HepG2 (cell line): ENCODE results near the gene SSBP4. TPM values are rescaled to one million over a fixed set of nuclear protein-coding genes. Genes with fewer than 3 reads are reported as not detected.
A peak's percentile ranks its signal among the peaks of the same experiment; 100 is the strongest.

Source experiments
- ATAC-seq: fragments of 200-7000 bp; cut with Tn5 transposase; 3 replicates; pipeline ENCODE4 v1.9.1; 2020; ENCODE audit warnings: mild to moderate bottlenecking, moderate library complexity
- BruUV-seq: library from RNA; stranded (reverse); fragments of 400-500 nt; replicated peaks from 2 replicates; lab custom pipeline; 2021; lab: Mats Ljungman, UMichigan
- CTCF ChIA-PET: fragments of 300-600 bp; formaldehyde crosslinking; extraction: SDS; loops from one replicate; lab custom pipeline; 2021; ENCODE audit warnings: low total read pairs, inconsistent platforms, low intra/inter-chr PET ratio; lab: Yijun Ruan, JAX
- POLR2A ChIA-PET: fragments of 350-600 bp; sonication (Branson Sonifier 250); formaldehyde crosslinking; loops from one replicate; lab custom pipeline; 2020; ENCODE audit warnings: antibody characterized with exemption, inconsistent platforms; lab: Yijun Ruan, JAX
- DNase-seq: peaks from one replicate; pipeline ENCODE4 v3.0.0-alpha.2; 2015; ENCODE audit warnings: low spot score
- FAIRE-seq: peaks from 3 replicates; lab custom pipeline; 2011; peaks lifted over from hg19 to GRCh38; lab: Jason Lieb, UNC
- H2AFZ ChIP-seq: one replicate; pipeline ENCODE4 v1.6.1; 2011; ENCODE audit warnings: low read length, inconsistent platforms
- H3K27ac ChIP-seq: fragments of 300-600 bp; 3 replicates; pipeline ENCODE4 v1.8.0; 2011; ENCODE audit warnings: mixed run types, mild to moderate bottlenecking, mixed read lengths, low read length, inconsistent platforms; ENCODE audit not compliant: insufficient read depth; ENCODE audit errors: extremely low read length
- H3K27me3 ChIP-seq, 2 experiments: fragments of 200-600 bp in 1 of 2; 2 replicates in 1 of 2; 3 replicates in 1 of 2; pipeline versions ENCODE4 v1.6.0 to v1.8.0; 2011; ENCODE audit warnings: low read length in 2 of 2, mild to moderate bottlenecking in 2 of 2, moderate library complexity in 2 of 2, inconsistent platforms in 1 of 2; ENCODE audit not compliant: insufficient read depth in 2 of 2, control insufficient read depth in 1 of 2
- H3K36me3 ChIP-seq, 2 experiments: fragments of 200-600 bp in 1 of 2; replicated peaks in 1 of 2; 2 replicates in 1 of 2; 3 replicates in 1 of 2; pipeline versions ENCODE4 v1.5.1 to v1.8.0; 2011; ENCODE audit warnings: low read length in 2 of 2, inconsistent platforms in 1 of 2; ENCODE audit not compliant: insufficient read depth in 2 of 2, control insufficient read depth in 1 of 2
- H3K4me1 ChIP-seq: 2 replicates; pipeline ENCODE4 v1.5.1; 2012; ENCODE audit warnings: low read length, inconsistent platforms; ENCODE audit not compliant: insufficient read depth
- H3K4me2 ChIP-seq: 2 replicates; pipeline ENCODE4 v1.6.0; 2011; ENCODE audit warnings: low read depth, low read length, inconsistent platforms
- H3K4me3 ChIP-seq, 3 experiments: fragments of 200-600 bp in 1 of 3; sonication (generic), shearing (Covaris generic) in 1 of 3; replicated peaks in 1 of 3; 2 replicates each; pipeline ENCODE4 v1.5.1; 2011 to 2016; ENCODE audit warnings: low read length in 3 of 3, inconsistent platforms in 2 of 3, low read depth in 2 of 3, mild to moderate bottlenecking in 2 of 3, control low read depth in 1 of 3, mixed read lengths in 1 of 3; ENCODE audit not compliant: insufficient read depth in 1 of 3
- H3K79me2 ChIP-seq: one replicate; pipeline ENCODE4 v1.6.1; 2011; ENCODE audit warnings: low read length, inconsistent platforms; ENCODE audit not compliant: insufficient read depth
- H3K9ac ChIP-seq: 2 replicates; pipeline ENCODE4 v1.6.0; 2011; ENCODE audit warnings: mild to moderate bottlenecking, low read depth, low read length, inconsistent platforms; ENCODE audit not compliant: insufficient read depth
- H3K9me3 ChIP-seq: 2 replicates; pipeline ENCODE4 v1.5.1; 2012; ENCODE audit warnings: mild to moderate bottlenecking, low read length
- H4K20me1 ChIP-seq: 2 replicates; pipeline ENCODE4 v1.6.0; 2011; ENCODE audit warnings: inconsistent platforms, mild to moderate bottlenecking, low read length, moderate library complexity; ENCODE audit not compliant: insufficient read depth
- CENPT ChIP-seq: sonication (generic); formaldehyde crosslinking; IDR thresholded peaks from 2 replicates; pipeline ENCODE4 v1.8.0; 2022; ENCODE audit warnings: low read depth, mild to moderate bottlenecking, moderate library complexity, missing genetic modification reagents
- DNMT1 ChIP-seq: sonication (generic); formaldehyde crosslinking; IDR thresholded peaks from 2 replicates; pipeline ENCODE4 v1.5.1; 2020; ENCODE audit warnings: mild to moderate bottlenecking, missing genetic modification reagents
- EHMT2 ChIP-seq: fragments of 200-600 bp; sonication (generic); IDR thresholded peaks from 2 replicates; pipeline ENCODE4 v1.7.0; 2017; ENCODE audit warnings: antibody characterized with exemption, low read depth, low read length, borderline replicate concordance
- NBN ChIP-seq: fragments of 450-650 bp; conservative IDR thresholded peaks from 2 replicates; pipeline ENCODE4 v1.6.1; 2017
- NFKBIZ ChIP-seq: IDR thresholded peaks from 2 replicates; pipeline ENCODE4 v1.6.1; 2018; ENCODE audit warnings: missing genetic modification reagents, missing compliant biosample characterization
- NFRKB ChIP-seq: fragments of 450-650 bp; IDR thresholded peaks from 2 replicates; pipeline ENCODE4 v1.6.1; 2017
- NKX3-1 ChIP-seq: sonication (generic); formaldehyde crosslinking; IDR thresholded peaks from 2 replicates; pipeline ENCODE4 v1.5.0; 2020; ENCODE audit warnings: missing genetic modification reagents
- NRL ChIP-seq: sonication (generic); formaldehyde crosslinking; IDR thresholded peaks from 2 replicates; pipeline ENCODE4 v1.5.0; 2020; ENCODE audit warnings: missing genetic modification reagents, mild to moderate bottlenecking, moderate library complexity, borderline replicate concordance
- PAF1 ChIP-seq: IDR thresholded peaks from 2 replicates; pipeline ENCODE4 v1.6.1; 2016; ENCODE audit warnings: missing genetic modification reagents, missing compliant biosample characterization
- RARG ChIP-seq: sonication (generic); formaldehyde crosslinking; IDR thresholded peaks from 2 replicates; pipeline ENCODE4 v1.4.0; 2020; ENCODE audit warnings: low read depth, mild to moderate bottlenecking, missing genetic modification reagents
- ZFP36 ChIP-seq: fragments of 150-350 bp; IDR thresholded peaks from 2 replicates; pipeline ENCODE4 v1.6.1; 2018; ENCODE audit warnings: borderline replicate concordance, low read length, low read depth; ENCODE audit not compliant: partially characterized antibody
- ZNF121 ChIP-seq: sonication (generic); formaldehyde crosslinking; IDR thresholded peaks from 2 replicates; pipeline ENCODE4 v1.5.0; 2020; ENCODE audit warnings: mild to moderate bottlenecking, missing genetic modification reagents
- ZNF263 ChIP-seq: sonication (generic); formaldehyde crosslinking; IDR thresholded peaks from 2 replicates; pipeline ENCODE4 v1.4.0; 2020; ENCODE audit warnings: missing genetic modification reagents
- ZNF468 ChIP-seq: sonication (generic); formaldehyde crosslinking; IDR thresholded peaks from 2 replicates; pipeline ENCODE4 v1.8.0; 2022; ENCODE audit warnings: mild to moderate bottlenecking, moderate library complexity, missing genetic modification reagents
- ZNF709 ChIP-seq: sonication (generic); formaldehyde crosslinking; IDR thresholded peaks from 2 replicates; pipeline ENCODE4 v1.5.0; 2020; ENCODE audit warnings: mild to moderate bottlenecking, missing genetic modification reagents
- ZNF75D ChIP-seq: sonication (generic); formaldehyde crosslinking; IDR thresholded peaks from 2 replicates; pipeline ENCODE4 v1.8.1; 2023; ENCODE audit warnings: missing genetic modification reagents, mild to moderate bottlenecking, borderline replicate concordance
- ZNF761 ChIP-seq: sonication (generic); formaldehyde crosslinking; conservative IDR thresholded peaks from 2 replicates; pipeline ENCODE4 v1.4.0; 2020; ENCODE audit warnings: mild to moderate bottlenecking, missing genetic modification reagents
- ZNF766 ChIP-seq: sonication (generic); formaldehyde crosslinking; IDR thresholded peaks from 2 replicates; pipeline ENCODE4 v1.5.0; 2020; ENCODE audit warnings: missing genetic modification reagents, borderline replicate concordance
- ZNF792 ChIP-seq: IDR thresholded peaks from 2 replicates; pipeline ENCODE4 v1.6.1; 2016
- WGBS: methylation state at CpG from one replicate; pipeline ENCODE4 v1.1.6; 2017; ENCODE audit warnings: low lambda C conversion rate; 5-methylcytosine and 5-hydroxymethylcytosine counted together
- in situ Hi-C: cut with HindIII; loops from 2 replicates; pipeline ENCODE4 v1.10.0; 2017; ENCODE audit warnings: low pct_unique_long_range_greater_than_20kb; ENCODE audit not compliant: extremely low pct_ligation_motif_present
- intact Hi-C: fragments of 100-400 bp; cut with micrococcal nuclease; formaldehyde crosslinking; loops from one replicate; pipeline ENCODE4 v1.10.0; 2022; ENCODE audit not compliant: unreplicated experiment
- polyA plus RNA-seq, 8 experiments: library from polyadenylated mRNA; depleted of rRNA in 3 of 8; stranded (reverse) in 7 of 8; unstranded in 1 of 8; fragments of >200 nt; fragmentation: Illumina TruSeq in 4 of 8; extraction: Trizol in 4 of 8; gene quantifications; 2 replicates each; pipeline versions ENCODE4 v1.2.1 to v1.2.3, GENCODE V29; 2011 to 2016; ENCODE audit warnings: low read depth in 4 of 8, missing spikeins in 1 of 8, mixed read lengths in 1 of 8; ENCODE audit not compliant: insufficient read depth in 1 of 8
- total RNA-seq, 5 experiments: library from RNA; depleted of rRNA; stranded (reverse); fragments of >200 nt; fragmentation: Illumina TruSeq; extraction: Trizol; gene quantifications; 2 replicates each; pipeline ENCODE4 v1.2.3, GENCODE V29; 2016; ENCODE audit warnings: low read depth in 1 of 5
- TF ChIP-seq, protein P1 (sequence below): sonication (generic); formaldehyde crosslinking; IDR thresholded peaks from 2 replicates; pipeline ENCODE4 v1.8.0; 2022; ENCODE audit warnings: missing genetic modification reagents, mild to moderate bottlenecking, moderate library complexity, borderline replicate concordance
- TF ChIP-seq, protein P2 (sequence below), 2 experiments: sonication (generic) in 1 of 2; formaldehyde crosslinking in 1 of 2; IDR thresholded peaks; 2 replicates each; pipeline versions ENCODE4 v1.4.0 to v1.6.1; 2018 to 2020; ENCODE audit warnings: missing genetic modification reagents in 2 of 2, borderline replicate concordance in 1 of 2, low read depth in 1 of 2, mild to moderate bottlenecking in 1 of 2, missing biosample characterization in 1 of 2
- TF ChIP-seq, protein P3 (sequence below): IDR thresholded peaks from 2 replicates; pipeline ENCODE4 v1.6.1; 2012; ENCODE audit warnings: inconsistent platforms
- TF ChIP-seq, protein P4 (sequence below): sonication (generic); formaldehyde crosslinking; IDR thresholded peaks from 2 replicates; pipeline ENCODE4 v1.5.0; 2020; ENCODE audit warnings: missing genetic modification reagents, mild to moderate bottlenecking, borderline replicate concordance

Gene SSBP4
- total and polyA plus RNA-seq, 2 of the 13 experiments (the other 11 are each of a cell fraction or from before 2014, with no cell fraction given), result 20.8 to 39.5 TPM

DNA sequence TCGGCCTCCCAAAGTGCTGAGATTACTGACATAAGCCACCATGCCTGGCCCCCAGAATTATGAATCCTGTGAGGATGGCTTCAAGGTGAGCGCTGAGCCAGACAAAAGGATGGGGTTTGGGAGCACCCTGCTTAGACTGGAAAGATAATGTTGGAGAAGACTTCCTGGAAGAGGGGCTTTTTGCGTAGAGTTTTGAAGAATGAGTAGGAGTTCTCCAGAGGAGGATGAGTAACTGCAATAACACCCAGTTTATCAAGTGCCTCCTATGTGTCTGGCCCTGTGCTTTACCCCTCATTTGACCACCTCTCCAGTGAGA lies 33.9 kb upstream of the SSBP4 start:
- BruUV-seq, result TSS peak; percentile 98
- POLR2A ChIA-PET, result interaction anchor here (0.6 to 14.3 kb wide), 30 partner anchors 8 to 1892 kb away, joined by 3 to 514 read pairs (median 7); partner anchors contain the start of genes IQCN, JUND, LSM4 and PGPEP1
- H3K9ac ChIP-seq, result peak overlapping the region; percentile 84
- TF ChIP-seq PAF1 (CRISPR knock-in tag) (0 out of 2 replicates have a peak, but pooled peaks have one; percentile 85), RARG (CRISPR knock-in tag) (no peak), ZFP36 (no peak), CENPT (no peak), ZNF792 (no peak), EHMT2 (no peak), NBN (no peak), ZNF75D (CRISPR knock-in tag) (no peak), ZNF121 (CRISPR knock-in tag) (no peak), NFRKB (no peak), ZNF468 (CRISPR knock-in tag) (no peak), NRL (CRISPR knock-in tag) (no peak), ZNF766 (CRISPR knock-in tag) (no peak), ZNF761 (no peak), NKX3-1 (CRISPR knock-in tag) (no peak), NFKBIZ (CRISPR knock-in tag) (0 out of 2 replicates have a peak, but pooled peaks have one; percentile 51), ZNF263 (CRISPR knock-in tag) (peak; percentile 43; the same call in 1 of the 2 replicates), ZNF709 (CRISPR knock-in tag) (0 out of 2 replicates have a peak, but pooled peaks have one; percentile 16), DNMT1 (CRISPR knock-in tag) (no peak)
- TF ChIP-seq, protein P1, sequence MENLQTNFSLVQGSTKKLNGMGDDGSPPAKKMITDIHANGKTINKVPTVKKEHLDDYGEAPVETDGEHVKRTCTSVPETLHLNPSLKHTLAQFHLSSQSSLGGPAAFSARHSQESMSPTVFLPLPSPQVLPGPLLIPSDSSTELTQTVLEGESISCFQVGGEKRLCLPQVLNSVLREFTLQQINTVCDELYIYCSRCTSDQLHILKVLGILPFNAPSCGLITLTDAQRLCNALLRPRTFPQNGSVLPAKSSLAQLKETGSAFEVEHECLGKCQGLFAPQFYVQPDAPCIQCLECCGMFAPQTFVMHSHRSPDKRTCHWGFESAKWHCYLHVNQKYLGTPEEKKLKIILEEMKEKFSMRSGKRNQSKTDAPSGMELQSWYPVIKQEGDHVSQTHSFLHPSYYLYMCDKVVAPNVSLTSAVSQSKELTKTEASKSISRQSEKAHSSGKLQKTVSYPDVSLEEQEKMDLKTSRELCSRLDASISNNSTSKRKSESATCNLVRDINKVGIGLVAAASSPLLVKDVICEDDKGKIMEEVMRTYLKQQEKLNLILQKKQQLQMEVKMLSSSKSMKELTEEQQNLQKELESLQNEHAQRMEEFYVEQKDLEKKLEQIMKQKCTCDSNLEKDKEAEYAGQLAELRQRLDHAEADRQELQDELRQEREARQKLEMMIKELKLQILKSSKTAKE (CRISPR knock-in tag), result no peak
- TF ChIP-seq, protein P2, sequence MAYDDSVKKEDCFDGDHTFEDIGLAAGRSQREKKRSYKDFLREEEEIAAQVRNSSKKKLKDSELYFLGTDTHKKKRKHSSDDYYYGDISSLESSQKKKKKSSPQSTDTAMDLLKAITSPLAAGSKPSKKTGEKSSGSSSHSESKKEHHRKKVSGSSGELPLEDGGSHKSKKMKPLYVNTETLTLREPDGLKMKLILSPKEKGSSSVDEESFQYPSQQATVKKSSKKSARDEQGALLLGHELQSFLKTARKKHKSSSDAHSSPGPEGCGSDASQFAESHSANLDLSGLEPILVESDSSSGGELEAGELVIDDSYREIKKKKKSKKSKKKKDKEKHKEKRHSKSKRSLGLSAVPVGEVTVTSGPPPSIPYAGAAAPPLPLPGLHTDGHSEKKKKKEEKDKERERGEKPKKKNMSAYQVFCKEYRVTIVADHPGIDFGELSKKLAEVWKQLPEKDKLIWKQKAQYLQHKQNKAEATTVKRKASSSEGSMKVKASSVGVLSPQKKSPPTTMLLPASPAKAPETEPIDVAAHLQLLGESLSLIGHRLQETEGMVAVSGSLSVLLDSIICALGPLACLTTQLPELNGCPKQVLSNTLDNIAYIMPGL (CRISPR knock-in tag; IDR thresholded peaks at IDR 0.05; ENCODE audit: borderline replicate concordance in 1 of 2, low read depth in 1 of 2), result no peak
- TF ChIP-seq, protein P3, sequence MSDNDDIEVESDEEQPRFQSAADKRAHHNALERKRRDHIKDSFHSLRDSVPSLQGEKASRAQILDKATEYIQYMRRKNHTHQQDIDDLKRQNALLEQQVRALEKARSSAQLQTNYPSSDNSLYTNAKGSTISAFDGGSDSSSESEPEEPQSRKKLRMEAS, result no peak
- TF ChIP-seq, protein P4, sequence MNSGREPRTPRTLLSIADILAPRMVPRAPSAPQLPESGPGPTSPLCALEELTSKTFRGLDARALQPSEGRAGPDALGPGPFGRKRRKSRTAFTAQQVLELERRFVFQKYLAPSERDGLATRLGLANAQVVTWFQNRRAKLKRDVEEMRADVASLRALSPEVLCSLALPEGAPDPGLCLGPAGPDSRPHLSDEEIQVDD (CRISPR knock-in tag), result no peak

More for the DNA sequence above, 33.9 kb upstream of the SSBP4 start:
- 48% methylated on average over 3 of the region's 3 CpGs for WGBS
- CTCF ChIA-PET, result interaction anchor here (1.1 to 4.4 kb wide), 4 partner anchors 26 to 107 kb away, joined by 3 to 20 read pairs (median 6); no protein-coding TSS in a partner anchor
- Histone ChIP-seq H3K27ac (peak overlapping the region; percentile 80), H4K20me1 (peaks cover 40% of the 10 kb centered on the region), H3K4me2 (peak overlapping the region; percentile 97), H3K36me3 (peaks cover 4 to 24% of the 10 kb centered on the region in 2 experiments; a peak in 4 of 5 replicates), H3K27me3 (no peaks in the 10 kb centered on the region; a peak in 1 of 5 replicates), H3K9me3 (no peaks in the 10 kb centered on the region), H2AFZ (no peak overlapping the region), H3K79me2 (peaks cover 57% of the 10 kb centered on the region), H3K4me1 (peaks cover 52% of the 10 kb centered on the region), H3K4me3 (peak overlapping the region; percentile 56 to 95 (median 91))
- no peak for ATAC-seq
- no peak for DNase-seq
- FAIRE-seq, result no peak
- in situ Hi-C loops, result no loop called here
- intact Hi-C loops, result loop anchor here (5.0 kb wide), 1 partner anchor 38 kb away; no protein-coding TSS in a partner anchor
